Neural cell (in vitro differentiated cells): ENCODE results near the gene TET1. TPM values are rescaled to one million over a fixed set of nuclear protein-coding genes. Genes with fewer than 3 reads are reported as not detected.
"Not testable (repeated sequence)": the region's sequence is repeated elsewhere in the genome, so short reads cannot be mapped to it uniquely, and the experiment has no call there.

Source experiments
- H2AFZ ChIP-seq: fragments of 200-600, 300-800 bp; sonication (generic), shearing (Covaris generic); 2 replicates; pipeline ENCODE4 v1.6.0; 2014; ENCODE audit warnings: low read depth, mild to moderate bottlenecking, antibody characterized with exemption, low read length, moderate library complexity
- H3F3A ChIP-seq: fragments of 200-600 bp; shearing (Covaris generic); 2 replicates; pipeline ENCODE4 v1.6.1; 2016; ENCODE audit warnings: mild to moderate bottlenecking, moderate library complexity, mixed read lengths, antibody characterized with exemption, low read length; ENCODE audit not compliant: insufficient read depth, poor library complexity, severe bottlenecking
- H3K27ac ChIP-seq: fragments of 200-600, 300-800 bp; sonication (generic), shearing (Covaris generic); 2 replicates; pipeline ENCODE4 v1.5.1; 2014; ENCODE audit warnings: mild to moderate bottlenecking, low read length, moderate library complexity
- H3K27me3 ChIP-seq: fragments of 300-800, 200-600 bp; sonication (generic), shearing (Covaris generic); 2 replicates; pipeline ENCODE4 v1.6.0; 2014; ENCODE audit warnings: mild to moderate bottlenecking, low read depth, low read length, moderate library complexity; ENCODE audit not compliant: insufficient read depth
- H3K36me3 ChIP-seq: fragments of 300-800, 200-600 bp; sonication (generic), shearing (Covaris generic); 2 replicates; pipeline ENCODE4 v1.5.1; 2014; ENCODE audit warnings: mild to moderate bottlenecking, antibody characterized with exemption, low read length, moderate library complexity; ENCODE audit not compliant: insufficient read depth
- H3K4me2 ChIP-seq: fragments of 300-800, 200-600 bp; sonication (generic), shearing (Covaris generic); 2 replicates; pipeline ENCODE4 v1.6.0; 2014; ENCODE audit warnings: mild to moderate bottlenecking, low read length
- H3K4me3 ChIP-seq: fragments of 300-800, 200-600 bp; sonication (generic), shearing (Covaris generic); 2 replicates; pipeline ENCODE4 v1.5.1; 2014; ENCODE audit warnings: mild to moderate bottlenecking, low read length, moderate library complexity
- H3K79me2 ChIP-seq: fragments of 200-600 bp; shearing (Covaris generic); replicated peaks from 2 replicates; pipeline ENCODE4 v1.6.0; 2014; ENCODE audit warnings: mild to moderate bottlenecking, low read length, moderate library complexity; ENCODE audit not compliant: insufficient read depth
- H3K9ac ChIP-seq: fragments of 300-800, 200-600 bp; sonication (generic), shearing (Covaris generic); 2 replicates; pipeline ENCODE4 v1.6.1; 2016; ENCODE audit warnings: mild to moderate bottlenecking, low read length, mixed read lengths
- H3K9me2 ChIP-seq: fragments of 200-600 bp; shearing (Covaris generic); 2 replicates; pipeline ENCODE4 v1.6.1; 2016; ENCODE audit warnings: mild to moderate bottlenecking, low read length, mixed read lengths; ENCODE audit not compliant: insufficient read depth
- H3K9me3 ChIP-seq: fragments of 200-600, 300-800 bp; sonication (generic), shearing (Covaris generic); 2 replicates; pipeline ENCODE4 v1.6.1; 2016; ENCODE audit warnings: mild to moderate bottlenecking, mixed run types, low read length, moderate library complexity, mixed read lengths
- H4K20me1 ChIP-seq: fragments of 200-600 bp; shearing (Covaris generic); 2 replicates; pipeline ENCODE4 v1.6.1; 2016; ENCODE audit warnings: mild to moderate bottlenecking, mixed run types; ENCODE audit not compliant: insufficient read depth
- EP300 ChIP-seq: fragments of 450-650 bp; conservative IDR thresholded peaks from 2 replicates; pipeline ENCODE4 v1.6.1; 2014; ENCODE audit warnings: antibody characterized with exemption, mild to moderate bottlenecking, moderate library complexity; ENCODE audit not compliant: poor library complexity, severe bottlenecking
- EZH2 ChIP-seq: fragments of 200-600, 300-800 bp; shearing (Covaris generic), sonication (generic); IDR thresholded peaks from 2 replicates; pipeline ENCODE4 v1.6.1; 2014; ENCODE audit warnings: antibody characterized with exemption, low read length, borderline replicate concordance, mild to moderate bottlenecking; ENCODE audit not compliant: insufficient read depth, poor library complexity, severe bottlenecking
- MXI1 ChIP-seq: fragments of 450-650 bp; conservative IDR thresholded peaks from 2 replicates; pipeline ENCODE4 v1.6.1; 2014; ENCODE audit warnings: antibody characterized with exemption, mild to moderate bottlenecking; ENCODE audit not compliant: poor library complexity, severe bottlenecking
- POLR2AphosphoS5 ChIP-seq: IDR thresholded peaks from 2 replicates; pipeline ENCODE4 v1.6.1; 2012
- RAD21 ChIP-seq: fragments of 450-650 bp; conservative IDR thresholded peaks from 2 replicates; pipeline ENCODE4 v1.6.1; 2014; ENCODE audit warnings: antibody characterized with exemption, mild to moderate bottlenecking, moderate library complexity
- SMC3 ChIP-seq: fragments of 450-650 bp; conservative IDR thresholded peaks from 2 replicates; pipeline ENCODE4 v1.6.1; 2014; ENCODE audit warnings: antibody characterized with exemption, mild to moderate bottlenecking, moderate library complexity; ENCODE audit not compliant: poor library complexity
- TAF1 ChIP-seq: IDR thresholded peaks from 2 replicates; pipeline ENCODE4 v1.6.1; 2012; ENCODE audit warnings: low read depth
- polyA plus RNA-seq: library from polyadenylated mRNA; depleted of rRNA; stranded (reverse); fragments of >200 nt; gene quantifications from 2 replicates; pipeline ENCODE4 v1.2.3, GENCODE V29; 2014
- TF ChIP-seq, protein P1 (sequence below): fragments of 450-650 bp; IDR thresholded peaks from 2 replicates; pipeline ENCODE4 v1.5.1; 2014; ENCODE audit warnings: antibody characterized with exemption, mild to moderate bottlenecking, moderate library complexity; ENCODE audit not compliant: poor library complexity, severe bottlenecking
- TF ChIP-seq, protein P2 (sequence below): IDR thresholded peaks from 2 replicates; pipeline ENCODE4 v1.6.1; 2012; ENCODE audit warnings: borderline replicate concordance

The TET1 gene
- polyA plus RNA-seq, 1 donor from 2014 or later = 3.6 TPM

DNA sequence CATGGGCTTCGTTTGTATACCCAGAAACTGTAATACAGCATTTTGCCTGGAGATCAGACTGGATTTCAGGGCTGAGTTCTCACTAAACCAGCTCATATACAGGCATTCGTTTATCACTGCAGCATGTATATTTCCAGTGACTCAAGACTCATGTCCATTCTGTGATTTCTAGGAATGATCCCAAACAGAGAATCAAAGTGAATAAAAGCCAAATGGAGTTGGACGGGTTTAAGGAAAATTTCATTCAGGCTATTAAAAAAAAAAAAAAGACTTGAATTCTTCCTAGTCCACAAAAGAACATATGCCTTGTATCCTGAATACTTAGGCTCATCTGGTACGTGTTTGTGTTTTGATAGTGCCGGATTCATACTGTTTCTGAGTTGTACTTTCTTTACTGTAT, 46.8 kb downstream of the TET1 start:
- no peak overlapping the region for H2AFZ ChIP-seq
- H4K20me1 ChIP-seq = no peaks in the 10 kb centered on the region
- H3K27me3 ChIP-seq = no peaks in the 10 kb centered on the region
- no peak overlapping the region for H3K9ac ChIP-seq
- H3K27ac ChIP-seq = no peak overlapping the region
- H3K4me3 ChIP-seq = no peak overlapping the region
- H3K79me2 ChIP-seq = peaks cover 34% of the 10 kb centered on the region
- TF ChIP-seq MXI1 = no peak
- no peak for TF ChIP-seq EP300
- no peak for TF ChIP-seq EZH2
- no peak for TF ChIP-seq POLR2AphosphoS5
- TF ChIP-seq, protein P1, sequence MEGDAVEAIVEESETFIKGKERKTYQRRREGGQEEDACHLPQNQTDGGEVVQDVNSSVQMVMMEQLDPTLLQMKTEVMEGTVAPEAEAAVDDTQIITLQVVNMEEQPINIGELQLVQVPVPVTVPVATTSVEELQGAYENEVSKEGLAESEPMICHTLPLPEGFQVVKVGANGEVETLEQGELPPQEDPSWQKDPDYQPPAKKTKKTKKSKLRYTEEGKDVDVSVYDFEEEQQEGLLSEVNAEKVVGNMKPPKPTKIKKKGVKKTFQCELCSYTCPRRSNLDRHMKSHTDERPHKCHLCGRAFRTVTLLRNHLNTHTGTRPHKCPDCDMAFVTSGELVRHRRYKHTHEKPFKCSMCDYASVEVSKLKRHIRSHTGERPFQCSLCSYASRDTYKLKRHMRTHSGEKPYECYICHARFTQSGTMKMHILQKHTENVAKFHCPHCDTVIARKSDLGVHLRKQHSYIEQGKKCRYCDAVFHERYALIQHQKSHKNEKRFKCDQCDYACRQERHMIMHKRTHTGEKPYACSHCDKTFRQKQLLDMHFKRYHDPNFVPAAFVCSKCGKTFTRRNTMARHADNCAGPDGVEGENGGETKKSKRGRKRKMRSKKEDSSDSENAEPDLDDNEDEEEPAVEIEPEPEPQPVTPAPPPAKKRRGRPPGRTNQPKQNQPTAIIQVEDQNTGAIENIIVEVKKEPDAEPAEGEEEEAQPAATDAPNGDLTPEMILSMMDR = no peak
- TF ChIP-seq, protein P2, sequence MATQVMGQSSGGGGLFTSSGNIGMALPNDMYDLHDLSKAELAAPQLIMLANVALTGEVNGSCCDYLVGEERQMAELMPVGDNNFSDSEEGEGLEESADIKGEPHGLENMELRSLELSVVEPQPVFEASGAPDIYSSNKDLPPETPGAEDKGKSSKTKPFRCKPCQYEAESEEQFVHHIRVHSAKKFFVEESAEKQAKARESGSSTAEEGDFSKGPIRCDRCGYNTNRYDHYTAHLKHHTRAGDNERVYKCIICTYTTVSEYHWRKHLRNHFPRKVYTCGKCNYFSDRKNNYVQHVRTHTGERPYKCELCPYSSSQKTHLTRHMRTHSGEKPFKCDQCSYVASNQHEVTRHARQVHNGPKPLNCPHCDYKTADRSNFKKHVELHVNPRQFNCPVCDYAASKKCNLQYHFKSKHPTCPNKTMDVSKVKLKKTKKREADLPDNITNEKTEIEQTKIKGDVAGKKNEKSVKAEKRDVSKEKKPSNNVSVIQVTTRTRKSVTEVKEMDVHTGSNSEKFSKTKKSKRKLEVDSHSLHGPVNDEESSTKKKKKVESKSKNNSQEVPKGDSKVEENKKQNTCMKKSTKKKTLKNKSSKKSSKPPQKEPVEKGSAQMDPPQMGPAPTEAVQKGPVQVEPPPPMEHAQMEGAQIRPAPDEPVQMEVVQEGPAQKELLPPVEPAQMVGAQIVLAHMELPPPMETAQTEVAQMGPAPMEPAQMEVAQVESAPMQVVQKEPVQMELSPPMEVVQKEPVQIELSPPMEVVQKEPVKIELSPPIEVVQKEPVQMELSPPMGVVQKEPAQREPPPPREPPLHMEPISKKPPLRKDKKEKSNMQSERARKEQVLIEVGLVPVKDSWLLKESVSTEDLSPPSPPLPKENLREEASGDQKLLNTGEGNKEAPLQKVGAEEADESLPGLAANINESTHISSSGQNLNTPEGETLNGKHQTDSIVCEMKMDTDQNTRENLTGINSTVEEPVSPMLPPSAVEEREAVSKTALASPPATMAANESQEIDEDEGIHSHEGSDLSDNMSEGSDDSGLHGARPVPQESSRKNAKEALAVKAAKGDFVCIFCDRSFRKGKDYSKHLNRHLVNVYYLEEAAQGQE = no peak
- TF ChIP-seq RAD21 = no peak
- TF ChIP-seq TAF1 = no peak
- no peak for TF ChIP-seq SMC3
- H3K9me2 ChIP-seq = no peaks in the 10 kb centered on the region
- H3F3A ChIP-seq = no peaks in the 10 kb centered on the region
- H3K9me3 ChIP-seq = no peaks in the 10 kb centered on the region
- H3K4me2 ChIP-seq = no peak overlapping the region
- H3K36me3 ChIP-seq = no peaks in the 10 kb centered on the region

DNA sequence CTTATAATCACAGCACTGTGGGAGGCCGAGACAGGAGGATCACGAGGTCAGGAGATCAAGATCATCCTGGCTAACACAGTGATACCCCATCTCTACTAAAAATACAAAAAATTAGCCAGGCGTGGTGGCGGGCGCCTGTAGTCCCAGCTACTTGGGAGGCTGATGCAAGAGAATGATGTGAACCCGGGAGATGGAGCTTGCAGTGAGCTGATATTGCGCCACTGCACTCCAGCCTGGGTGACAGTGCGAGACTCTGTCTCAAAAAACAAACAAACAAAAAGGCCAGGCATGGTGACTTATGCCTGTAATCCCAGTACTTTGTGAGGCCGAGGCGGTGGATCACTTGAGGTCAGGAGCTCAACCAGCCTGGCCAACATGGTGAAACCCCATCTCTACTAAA, 49.9 kb downstream of the TET1 start:
- H3K4me3 ChIP-seq, H3K27ac ChIP-seq, H3F3A ChIP-seq, H4K20me1 ChIP-seq, H3K9me2 ChIP-seq, H3K9me3 ChIP-seq, H3K9ac ChIP-seq, H3K4me2 ChIP-seq, H3K27me3 ChIP-seq, H3K36me3 ChIP-seq, H2AFZ ChIP-seq: not testable (repeated sequence)
- H3K79me2 ChIP-seq = peaks cover 13% of the 10 kb centered on the region

DNA sequence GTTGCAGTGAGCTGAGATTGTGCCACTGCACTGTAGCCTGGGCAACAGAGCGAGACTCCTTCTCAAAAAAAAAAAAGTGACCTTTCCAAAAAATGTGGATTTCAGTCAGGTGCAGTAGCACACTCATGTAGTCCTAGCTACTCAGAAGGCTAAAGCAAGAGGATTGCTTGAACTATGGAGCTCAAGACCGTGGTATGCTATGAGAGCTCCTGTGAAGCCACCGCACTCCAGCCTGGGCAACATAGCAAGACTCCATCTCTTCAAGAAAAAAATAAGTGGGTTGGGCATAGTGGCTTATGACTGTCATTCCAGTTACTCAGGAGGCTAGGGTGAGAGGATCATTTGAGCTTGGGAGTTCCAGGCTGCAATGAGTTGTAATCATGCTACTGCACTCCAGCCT, 51.1 kb downstream of the TET1 start:
- peaks cover 12% of the 10 kb centered on the region for H3K79me2 ChIP-seq
- TF ChIP-seq POLR2AphosphoS5 (no peak), SMC3 (no peak), EZH2 (no peak), TAF1 (no peak), EP300 (no peak), MXI1 (no peak), RAD21 (no peak)
- TF ChIP-seq, protein P2 = no peak
- TF ChIP-seq, protein P1 = no peak
- no peaks in the 10 kb centered on the region for H3K27me3 ChIP-seq
- H3K4me2 ChIP-seq = no peak overlapping the region
- H3K9me3 ChIP-seq = no peaks in the 10 kb centered on the region
- H4K20me1 ChIP-seq = no peaks in the 10 kb centered on the region
- no peak overlapping the region for H2AFZ ChIP-seq
- H3K27ac ChIP-seq = no peak overlapping the region
- no peaks in the 10 kb centered on the region for H3F3A ChIP-seq
- H3K9me2 ChIP-seq = no peaks in the 10 kb centered on the region
- H3K4me3 ChIP-seq = no peak overlapping the region
- H3K36me3 ChIP-seq = no peaks in the 10 kb centered on the region
- no peak overlapping the region for H3K9ac ChIP-seq
